ENCODE measurements around the gene CBX1.

GRCh38 chr17:48144976-48145798 is 43.9 kb upstream of the CBX1 start:
- TF ChIP-seq CTCF (IDR thresholded peaks at IDR 0.05) (no peak), POLR2AphosphoS5 (IDR thresholded peaks at IDR 0.05; ENCODE audit: insufficient read depth in 1 of 2, low read depth in 1 of 2) (no peak), POLR2A (IDR thresholded peaks at IDR 0.05) (no peak)

Data from vagina (tissue), 2 donors.